HG03095 (cell line): ENCODE measurements around the gene TAF1B.
"Not testable (repeated sequence)": the region's sequence is repeated elsewhere in the genome, so short reads cannot be mapped to it uniquely, and the experiment has no call there.

Source experiments
- ATAC-seq: cut with Tn5 transposase; IDR thresholded peaks from one replicate; pipeline ENCODE4 v1.9.1; 2021; ENCODE audit warnings: moderate library complexity; ENCODE audit not compliant: unreplicated experiment

Gene TAF1B

DNA sequence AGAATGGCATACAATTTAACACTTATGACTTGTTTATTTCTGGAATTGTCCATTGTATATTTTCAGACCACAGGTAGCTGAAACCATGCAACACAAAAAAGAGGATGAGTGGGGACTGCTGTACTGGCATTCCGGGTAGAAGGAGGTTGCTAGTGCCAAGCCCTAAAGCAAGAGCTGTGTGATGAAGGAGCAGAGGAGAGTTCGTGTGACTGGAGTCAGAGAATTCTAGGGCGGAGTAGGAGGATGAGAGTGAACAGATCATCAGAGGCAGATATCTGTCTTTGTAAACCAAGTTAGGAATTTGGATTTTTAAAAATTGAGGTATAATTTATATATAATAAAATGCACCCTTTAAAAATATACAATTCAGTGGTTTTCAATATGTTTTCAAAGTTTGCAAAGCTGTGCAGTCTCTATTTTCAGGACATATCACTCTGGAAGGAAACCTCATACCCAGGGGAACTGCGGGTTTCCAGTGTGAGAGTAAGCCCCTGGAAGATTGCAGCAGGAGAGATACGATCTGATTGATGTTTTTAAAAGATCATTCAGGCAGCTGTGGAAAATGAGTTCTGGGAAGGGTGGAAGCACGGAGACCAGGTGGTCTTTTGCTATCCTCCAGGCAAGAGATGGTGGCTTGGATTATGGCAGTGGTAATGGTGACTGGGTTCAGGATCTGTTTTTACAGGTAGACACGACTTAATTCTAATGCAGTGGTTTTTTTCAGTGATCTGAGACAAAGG is 36.4 kb downstream of the TAF1B start:
- no peak for ATAC-seq

- ATAC-seq, result no peak
These were observed 40.6 kb downstream of the TAF1B start for GRCh38 chr2:9883897-9884296.

DNA sequence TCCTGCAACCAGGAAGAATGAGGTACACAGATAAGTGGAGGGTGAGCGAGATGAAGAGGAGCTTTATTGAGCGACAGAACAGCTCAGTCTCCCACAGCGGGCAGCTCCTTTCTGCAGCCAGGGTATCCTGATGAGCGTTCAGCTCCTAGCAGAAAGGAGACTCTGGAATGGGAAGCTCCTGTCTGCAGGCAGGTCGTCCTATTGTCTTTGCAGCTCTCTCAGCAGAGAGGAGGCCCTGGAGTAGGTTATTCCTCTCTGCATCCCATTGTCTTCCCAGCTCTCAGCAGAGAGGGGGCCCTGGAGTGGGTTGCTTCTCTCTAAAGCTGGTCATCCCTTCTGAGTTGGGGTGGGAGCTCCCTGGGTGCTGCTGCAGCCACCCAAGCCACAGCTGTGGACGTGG is 41.2 kb downstream of the TAF1B start:
- ATAC-seq, result no peak

DNA sequence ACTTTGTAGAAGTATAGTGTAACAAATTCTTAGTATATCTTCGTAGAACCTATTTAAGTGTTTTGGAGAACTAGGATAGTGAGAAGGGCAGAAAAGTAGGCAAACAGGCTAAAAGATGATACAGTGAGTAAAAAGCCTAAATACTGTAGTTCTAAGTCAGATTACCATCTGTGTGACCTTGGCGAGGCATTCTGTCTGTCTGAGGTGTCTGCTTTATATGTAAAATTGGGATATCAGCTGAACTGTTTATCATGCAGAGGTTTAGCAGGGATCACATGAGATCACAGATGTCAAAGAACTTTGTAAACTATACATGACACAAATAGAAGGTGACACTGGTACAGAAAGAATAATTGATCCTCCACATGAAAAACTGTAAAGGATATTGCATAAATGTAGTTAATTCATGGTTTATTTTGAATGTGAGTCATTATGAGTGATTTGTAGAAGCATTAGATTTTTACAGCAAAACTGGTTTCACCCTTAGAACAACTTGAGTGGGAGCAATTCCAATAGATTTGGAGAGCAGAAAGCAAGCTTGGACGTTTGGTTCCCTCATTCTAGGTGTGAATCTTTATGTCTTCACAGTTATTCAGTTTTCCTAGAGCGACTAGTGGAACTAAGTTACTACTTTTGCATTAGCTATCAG is 41.9 kb downstream of the TAF1B start:
- no peak for ATAC-seq

- ATAC-seq, result no peak
These were observed 44.2 kb downstream of the TAF1B start for GRCh38 chr2:9887513-9887912.

DNA sequence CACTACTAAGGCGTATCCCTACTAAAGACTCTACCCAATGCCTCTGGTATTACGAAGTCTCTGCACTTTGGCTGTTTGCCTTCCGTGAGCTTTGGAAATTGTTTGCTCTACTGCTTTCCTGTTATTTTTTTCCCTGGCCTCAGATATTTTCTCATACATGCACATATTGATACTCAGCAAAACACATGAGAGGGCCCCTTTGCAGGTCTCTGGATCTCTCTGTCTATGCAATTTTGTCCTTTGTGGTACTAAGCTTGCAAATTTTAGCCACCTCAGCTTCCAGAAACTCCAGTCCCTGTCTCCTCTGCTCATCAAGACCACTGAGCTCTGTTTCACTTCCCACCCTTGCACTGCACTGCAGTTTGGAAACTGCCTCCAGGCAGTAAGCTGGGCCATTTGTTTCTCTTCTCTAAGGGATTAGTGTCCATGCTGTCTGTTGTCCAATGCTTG is 46.6 kb downstream of the TAF1B start:
- no peak for ATAC-seq

GRCh38 chr2:9892236-9892635 is 49.0 kb downstream of the TAF1B start:
- no peak for ATAC-seq

- no peak for ATAC-seq
These were observed 52.7 kb downstream of the TAF1B start for GRCh38 chr2:9895669-9896590.

DNA sequence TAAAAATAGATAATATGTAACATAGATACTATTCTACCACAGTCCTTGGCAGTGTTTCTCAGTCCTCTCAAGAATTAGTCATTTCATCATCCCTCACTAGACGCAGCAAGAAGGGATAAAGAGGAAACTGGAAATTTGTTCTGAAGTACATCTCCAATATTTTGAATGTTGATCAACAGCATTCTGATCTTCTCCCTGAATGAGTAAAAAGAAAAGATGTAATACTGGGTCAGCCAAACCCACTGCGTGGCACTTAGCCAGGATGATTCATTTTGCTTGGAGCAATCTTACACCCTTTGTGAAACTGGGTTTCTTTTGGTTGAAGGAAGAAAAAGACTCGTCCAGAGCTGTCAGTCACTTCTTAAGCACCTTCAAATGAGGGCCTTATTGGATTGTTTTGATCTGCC is 54.1 kb downstream of the TAF1B start:
- ATAC-seq, result no peak

- ATAC-seq, result no peak
These were observed 54.6 kb downstream of the TAF1B start for GRCh38 chr2:9897846-9898245.

DNA sequence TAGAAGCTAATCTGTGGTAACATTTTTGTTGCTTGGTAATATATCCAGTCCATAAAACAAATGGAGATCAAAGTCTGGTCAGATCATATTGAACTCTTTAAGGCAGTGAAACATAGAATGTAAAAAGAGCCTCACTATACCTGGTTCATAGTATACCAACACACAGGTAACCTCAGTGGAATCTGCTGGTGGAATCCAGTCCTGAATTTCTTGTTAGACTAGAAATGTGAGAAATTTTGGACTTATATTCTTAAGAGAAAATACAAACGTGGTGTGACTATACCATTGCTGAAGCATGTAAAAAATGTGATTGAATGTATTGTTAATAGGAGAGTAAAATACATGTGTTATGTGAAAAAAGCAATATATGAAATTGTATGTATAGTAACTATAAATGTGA is 62.1 kb downstream of the TAF1B start:
- no peak for ATAC-seq

DNA sequence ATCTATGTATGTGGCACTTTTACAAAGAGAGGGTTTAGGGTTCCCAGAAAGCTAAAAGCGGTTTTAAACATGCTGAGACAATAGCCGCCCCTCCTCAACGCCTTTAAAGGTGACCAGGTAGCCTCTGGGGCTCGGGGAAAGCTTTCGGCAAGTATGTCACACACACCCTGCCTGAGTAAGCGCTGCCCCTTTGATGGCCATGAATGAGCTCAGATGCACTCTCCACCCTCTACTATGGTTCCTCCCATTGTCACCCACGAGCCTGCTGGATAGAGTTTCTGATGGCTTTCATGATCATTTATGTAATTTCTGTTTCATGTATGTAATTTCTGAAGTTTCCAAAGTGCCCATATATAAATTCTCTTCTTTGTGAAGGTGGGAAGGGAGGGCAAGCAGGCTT is 64.1 kb downstream of the TAF1B start:
- no peak for ATAC-seq

DNA sequence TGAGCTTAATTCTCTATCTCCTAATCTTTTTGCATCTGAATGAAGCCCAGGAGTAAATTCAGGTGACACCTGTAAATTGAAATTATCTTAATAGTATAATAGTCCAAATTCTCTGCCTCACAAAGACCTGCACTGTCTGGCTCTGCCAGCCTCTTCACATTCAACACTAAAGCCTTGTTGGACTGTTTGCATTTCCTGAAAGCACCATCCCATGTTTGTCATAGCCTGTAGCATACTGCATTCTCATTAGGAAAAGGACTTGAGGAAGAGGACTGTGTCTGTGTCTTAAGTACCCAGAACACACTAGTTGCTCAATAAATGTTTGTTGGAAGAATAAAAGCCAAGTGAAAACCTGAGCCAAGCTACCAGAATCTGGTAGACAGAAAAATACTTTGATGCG is 65.4 kb downstream of the TAF1B start:
- ATAC-seq, result no peak

DNA sequence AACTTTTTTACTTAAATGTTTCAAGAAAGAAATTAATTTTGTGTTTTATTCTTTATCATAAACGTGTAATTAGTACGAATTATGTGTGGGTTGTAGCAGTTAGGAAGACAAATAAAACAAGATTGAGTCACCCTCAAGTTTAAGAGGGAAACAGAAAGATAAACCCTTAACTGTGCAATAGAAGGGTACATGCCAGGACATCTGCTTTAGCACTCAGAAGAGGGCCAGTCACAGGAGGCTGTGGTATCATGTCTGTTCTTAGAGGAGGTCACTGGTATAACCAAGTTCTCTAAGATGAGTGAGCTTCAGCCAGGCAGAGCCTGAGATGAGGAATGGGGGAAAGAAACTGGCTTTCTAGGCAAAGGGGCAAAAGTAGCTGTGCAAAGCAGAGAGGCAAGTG is 65.8 kb downstream of the TAF1B start:
- ATAC-seq, result no peak

- no peak for ATAC-seq
These were observed 67.4 kb downstream of the TAF1B start for GRCh38 chr2:9910699-9911098.

- no peak for ATAC-seq
These were observed 69.2 kb downstream of the TAF1B start for GRCh38 chr2:9912468-9912867.

- peak; percentile 99 for ATAC-seq
These were observed 71.3 kb downstream of the TAF1B start for GRCh38 chr2:9914384-9915065.

GRCh38 chr2:9918275-9918674 is 75.0 kb downstream of the TAF1B start:
- no peak for ATAC-seq

- no peak for ATAC-seq
These were observed 76.2 kb downstream of the TAF1B start for GRCh38 chr2:9919512-9919911.

GRCh38 chr2:9927020-9927419 is 83.7 kb downstream of the TAF1B start:
- ATAC-seq, result not testable (repeated sequence)

GRCh38 chr2:9937258-9937657 is 94.0 kb downstream of the TAF1B start:
- ATAC-seq, result no peak
